ENCODE data around the gene HEXB. TPM values are rescaled to one million over a fixed set of nuclear protein-coding genes. Genes with fewer than 3 reads are reported as not detected.

HEXB gene
- total and polyA plus RNA-seq, 2 of the 4 experiments (the other 2 are of a cell fraction), result 76.7 to 126 TPM

GRCh38 chr5:74664551-74664950 lies 20.5 kb upstream of the HEXB start:
- no peak overlapping the region for H3K14ac ChIP-seq (replicated peaks; ENCODE audit: low read depth, low read length)
- H2BK120ac ChIP-seq (ENCODE audit: low read depth, low read length), result no peak overlapping the region
- no peak overlapping the region for H4K8ac ChIP-seq (ENCODE audit: low read depth in 2 of 2, low read length in 2 of 2)
- H2AK9ac ChIP-seq (replicated peaks; ENCODE audit: low read depth, low read length, poor library complexity), result no peak overlapping the region
- H2BK5ac ChIP-seq (ENCODE audit: low read depth, low read length, poor library complexity, severe bottlenecking), result no peak overlapping the region
- H4K20me1 ChIP-seq (ENCODE audit: insufficient read depth, low read length), result no peaks in the 10 kb centered on the region
- intact Hi-C loops (cut with micrococcal nuclease), result no loop called here
- H2AFZ ChIP-seq (replicated peaks; ENCODE audit: low read length, poor library complexity), result no peak overlapping the region
- H2BK15ac ChIP-seq (ENCODE audit: low read depth, low read length), result no peak overlapping the region
- H3K4me2 ChIP-seq (ENCODE audit: low read depth, low read length), result no peak overlapping the region
- DNase-seq (no peak), ATAC-seq (ENCODE audit: low read depth) (no peak)
- H3K36me3 ChIP-seq (ENCODE audit: control insufficient read depth, insufficient read depth, low read length), result no peaks in the 10 kb centered on the region
- H3K9me1 ChIP-seq (ENCODE audit: insufficient read depth, low read length), result no peaks in the 10 kb centered on the region
- no CpG with 5 or more reads among the region's 5 CpGs for WGBS, 2 experiments (ENCODE audit: extremely low coverage in 2 of 2, insufficient read length in 1 of 2)
- no peak overlapping the region for H3K27ac ChIP-seq (ENCODE audit: insufficient read depth, low read length)
- no TSS peak for BruUV-seq (replicated peaks)
- H3K9ac ChIP-seq (ENCODE audit: low read depth, low read length), result no peak overlapping the region
- peaks cover 3% of the 10 kb centered on the region; the same call in 1 of the 2 replicates for H3K27me3 ChIP-seq (ENCODE audit: control insufficient read depth, insufficient read depth, low read length)
- H4K91ac ChIP-seq (ENCODE audit: insufficient read depth, low read depth, low read length), result no peak overlapping the region
- no peak overlapping the region for H2BK20ac ChIP-seq (ENCODE audit: low read depth, low read length)
- H3K4ac ChIP-seq (ENCODE audit: low read depth, low read length), result no peak overlapping the region
- no peak overlapping the region for H4K5ac ChIP-seq (ENCODE audit: low read depth, low read length)
- no peaks in the 10 kb centered on the region for H3K79me1 ChIP-seq (ENCODE audit: low read depth in 1 of 2, low read length in 2 of 2)
- H3K4me3 ChIP-seq (ENCODE audit: insufficient read depth, low read depth, low read length), result no peak overlapping the region
- in situ Hi-C loops (cut with MboI; ENCODE audit: low sequenced_read_pairs), result loop anchor here (25.0 kb wide), 1 partner anchor 598 kb away; no protein-coding TSS in a partner anchor
- H3K4me1 ChIP-seq (ENCODE audit: control insufficient read depth, insufficient read depth, low read length), result no peaks in the 10 kb centered on the region; the same call in 1 of the 2 replicates
- dilution Hi-C loops (cut with HindIII; ENCODE audit: low sequenced_read_pairs, unreplicated experiment), result no loop called here
- POLR2A ChIA-PET (ENCODE audit: unreplicated experiment), result no interaction called here
- no peak overlapping the region for H2AK5ac ChIP-seq (ENCODE audit: low read depth, low read length)
- H3K9me3 ChIP-seq (ENCODE audit: control insufficient read depth, insufficient read depth, low read length), result no peaks in the 10 kb centered on the region
- no peak overlapping the region for H3K18ac ChIP-seq (ENCODE audit: low read depth, low read length)
- H3K23ac ChIP-seq (ENCODE audit: low read depth, low read length), result no peak overlapping the region
- CTCF ChIA-PET, result interaction anchor here (0.6 to 1.0 kb wide), 3 partner anchors 11 to 286 kb away, joined by 3 to 5 read pairs (median 3); no protein-coding TSS in a partner anchor
- TF ChIP-seq MAZ (IDR thresholded peaks at IDR 0.05; ENCODE audit: borderline replicate concordance, low read depth, low read length) (no peak), CEBPB (IDR thresholded peaks at IDR 0.05; ENCODE audit: low read depth, low read length) (no peak), RAD21 (IDR thresholded peaks at IDR 0.05; ENCODE audit: low read length) (no peak), MAFK (IDR thresholded peaks at IDR 0.05; ENCODE audit: low read depth, low read length) (no peak), MXI1 (IDR thresholded peaks at IDR 0.05; ENCODE audit: borderline replicate concordance, low read depth, low read length) (no peak), RFX5 (IDR thresholded peaks at IDR 0.05; ENCODE audit: low read depth, low read length) (no peak), USF2 (IDR thresholded peaks at IDR 0.05; ENCODE audit: low read depth, low read length) (no peak), NFE2L2 (IDR thresholded peaks at IDR 0.05; ENCODE audit: low read depth, low read length) (no peak), SMC3 (IDR thresholded peaks at IDR 0.05; ENCODE audit: low read depth, low read length) (no peak)
- TF ChIP-seq, protein P1, sequence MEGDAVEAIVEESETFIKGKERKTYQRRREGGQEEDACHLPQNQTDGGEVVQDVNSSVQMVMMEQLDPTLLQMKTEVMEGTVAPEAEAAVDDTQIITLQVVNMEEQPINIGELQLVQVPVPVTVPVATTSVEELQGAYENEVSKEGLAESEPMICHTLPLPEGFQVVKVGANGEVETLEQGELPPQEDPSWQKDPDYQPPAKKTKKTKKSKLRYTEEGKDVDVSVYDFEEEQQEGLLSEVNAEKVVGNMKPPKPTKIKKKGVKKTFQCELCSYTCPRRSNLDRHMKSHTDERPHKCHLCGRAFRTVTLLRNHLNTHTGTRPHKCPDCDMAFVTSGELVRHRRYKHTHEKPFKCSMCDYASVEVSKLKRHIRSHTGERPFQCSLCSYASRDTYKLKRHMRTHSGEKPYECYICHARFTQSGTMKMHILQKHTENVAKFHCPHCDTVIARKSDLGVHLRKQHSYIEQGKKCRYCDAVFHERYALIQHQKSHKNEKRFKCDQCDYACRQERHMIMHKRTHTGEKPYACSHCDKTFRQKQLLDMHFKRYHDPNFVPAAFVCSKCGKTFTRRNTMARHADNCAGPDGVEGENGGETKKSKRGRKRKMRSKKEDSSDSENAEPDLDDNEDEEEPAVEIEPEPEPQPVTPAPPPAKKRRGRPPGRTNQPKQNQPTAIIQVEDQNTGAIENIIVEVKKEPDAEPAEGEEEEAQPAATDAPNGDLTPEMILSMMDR (conservative IDR thresholded peaks at IDR 0.05; ENCODE audit: low read depth, low read length), result no peak
- H3K56ac ChIP-seq (ENCODE audit: extremely low read depth, insufficient read depth, low read length), result no peak overlapping the region

Data from IMR-90 (cell line).